ENCODE measurements around the gene GLP1R. TPM values are rescaled to one million over a fixed set of nuclear protein-coding genes. Genes with fewer than 3 reads are reported as not detected.

GLP1R gene
- total RNA-seq, 1 donor from 2014 or later: not detected

DNA sequence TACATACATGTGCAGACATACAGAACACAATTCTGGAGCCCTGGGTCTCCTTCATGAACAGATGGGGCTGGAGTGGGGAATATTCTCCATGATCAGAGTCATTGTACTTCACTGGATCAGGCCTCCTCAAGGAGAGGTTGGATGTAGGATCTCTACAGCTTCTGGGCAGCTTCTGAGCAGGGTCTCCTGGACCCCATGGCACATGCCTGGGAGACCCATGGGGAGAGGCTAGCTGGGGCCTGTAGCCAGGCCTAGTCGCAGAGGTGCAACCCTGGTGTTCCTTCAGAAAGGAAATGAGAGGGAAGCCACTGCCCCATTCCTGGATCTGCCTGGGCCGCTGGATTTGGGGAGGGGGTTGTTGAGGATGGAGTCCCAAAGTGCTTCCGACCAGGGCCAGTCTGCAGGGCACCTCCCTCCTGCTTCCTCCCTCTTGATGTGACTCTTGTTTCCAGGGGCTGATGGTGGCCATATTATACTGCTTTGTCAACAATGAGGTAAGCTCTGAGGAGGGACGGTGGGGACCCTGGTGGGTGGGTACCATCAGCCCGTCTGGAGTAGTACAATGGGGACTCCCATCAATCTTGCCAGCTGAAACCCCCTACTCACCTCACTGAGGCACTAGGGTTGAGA lies 31.8 kb downstream of the GLP1R start:
- intact Hi-C loops (cut with micrococcal nuclease): no loop called here
- ChIA-PET CTCF (no interaction called here), POLR2A (no interaction called here)
- Mint-ChIP-seq H3K36me3 (ENCODE audit: low read depth) (no peaks in the 10 kb centered on the region), H3K27me3 (peaks cover 11% of the 10 kb centered on the region), H3K9me3 (no peaks in the 10 kb centered on the region), H3K27ac (no peak overlapping the region), H3K4me1 (no peaks in the 10 kb centered on the region), H3K4me3 (no peak overlapping the region)
- DNase-seq (no peak), ATAC-seq (ENCODE audit: low read depth) (no peak)
- no peak for TF ChIP-seq CTCF (IDR thresholded peaks at IDR 0.05)

GRCh38 chr6:39082310-39082709 lies 33.7 kb downstream of the GLP1R start:
- no peak for TF ChIP-seq CTCF (IDR thresholded peaks at IDR 0.05)
- intact Hi-C loops (cut with micrococcal nuclease): no loop called here

DNA sequence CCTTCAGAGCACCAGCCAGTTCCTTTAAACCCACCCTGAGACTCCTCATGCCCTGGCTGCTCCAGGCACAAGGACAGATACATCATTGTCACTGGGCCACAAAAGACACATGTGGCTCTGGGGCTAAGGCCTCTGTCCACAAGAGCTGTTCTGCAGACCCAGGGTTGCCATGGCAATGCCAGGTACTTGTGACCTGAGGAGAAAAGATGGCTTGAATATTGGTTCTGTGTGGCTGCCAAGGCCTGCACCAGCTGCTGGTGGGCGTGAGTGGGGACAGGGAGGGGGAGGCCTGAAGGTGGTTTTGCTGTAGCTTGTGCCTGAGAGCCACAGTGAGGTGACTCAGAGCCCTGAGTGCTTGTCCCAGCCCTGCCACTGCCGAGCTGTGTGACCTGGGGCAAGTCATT lies 34.7 kb downstream of the GLP1R start:
- Mint-ChIP-seq H3K4me1 (no peaks in the 10 kb centered on the region), H3K27me3 (peaks cover 34% of the 10 kb centered on the region), H3K9me3 (no peaks in the 10 kb centered on the region), H3K36me3 (ENCODE audit: low read depth) (no peaks in the 10 kb centered on the region), H3K27ac (no peak overlapping the region), H3K4me3 (no peak overlapping the region)
- ChIA-PET CTCF (no interaction called here), POLR2A (no interaction called here)
- ATAC-seq (ENCODE audit: low read depth) (no peak), DNase-seq (no peak)
- intact Hi-C loops (cut with micrococcal nuclease): no loop called here
- TF ChIP-seq CTCF (IDR thresholded peaks at IDR 0.05): no peak

More at GRCh38 chr6:39082310-39082709, 33.7 kb downstream of the GLP1R start:
- ChIA-PET POLR2A (no interaction called here), CTCF (no interaction called here)
- ATAC-seq (ENCODE audit: low read depth) (no peak), DNase-seq (no peak)
- Mint-ChIP-seq H3K36me3 (ENCODE audit: low read depth) (no peaks in the 10 kb centered on the region), H3K9me3 (no peaks in the 10 kb centered on the region), H3K27ac (no peak overlapping the region), H3K4me3 (no peak overlapping the region), H3K4me1 (no peaks in the 10 kb centered on the region), H3K27me3 (peaks cover 27% of the 10 kb centered on the region)

DNA sequence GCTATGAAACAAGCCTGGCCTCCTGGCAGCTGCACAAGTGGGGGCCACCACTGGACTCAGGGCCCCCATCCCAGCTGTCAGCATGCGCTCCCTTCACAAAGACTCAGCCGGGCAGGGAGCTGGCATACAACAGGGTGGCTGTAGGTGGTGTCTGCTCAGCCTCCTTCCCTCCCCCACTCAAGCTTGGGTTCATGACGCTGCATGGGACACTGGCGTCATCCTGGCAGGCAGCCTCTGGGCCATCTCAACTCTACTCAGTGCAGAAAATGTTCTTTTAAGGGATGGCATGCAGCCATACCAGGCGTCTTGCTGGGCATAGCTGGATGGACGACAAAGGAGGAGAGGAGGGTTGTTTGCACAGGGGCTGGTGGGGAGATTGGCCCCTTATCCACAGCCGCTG lies 35.9 kb downstream of the GLP1R start:
- Mint-ChIP-seq H3K4me1 (no peaks in the 10 kb centered on the region), H3K9me3 (no peaks in the 10 kb centered on the region), H3K27ac (no peak overlapping the region), H3K4me3 (no peak overlapping the region), H3K27me3 (peaks cover 40% of the 10 kb centered on the region), H3K36me3 (ENCODE audit: low read depth) (no peaks in the 10 kb centered on the region)
- ATAC-seq (ENCODE audit: low read depth) (no peak), DNase-seq (no peak)
- intact Hi-C loops (cut with micrococcal nuclease): no loop called here
- ChIA-PET POLR2A (no interaction called here), CTCF (no interaction called here)
- no peak for TF ChIP-seq CTCF (IDR thresholded peaks at IDR 0.05)

DNA sequence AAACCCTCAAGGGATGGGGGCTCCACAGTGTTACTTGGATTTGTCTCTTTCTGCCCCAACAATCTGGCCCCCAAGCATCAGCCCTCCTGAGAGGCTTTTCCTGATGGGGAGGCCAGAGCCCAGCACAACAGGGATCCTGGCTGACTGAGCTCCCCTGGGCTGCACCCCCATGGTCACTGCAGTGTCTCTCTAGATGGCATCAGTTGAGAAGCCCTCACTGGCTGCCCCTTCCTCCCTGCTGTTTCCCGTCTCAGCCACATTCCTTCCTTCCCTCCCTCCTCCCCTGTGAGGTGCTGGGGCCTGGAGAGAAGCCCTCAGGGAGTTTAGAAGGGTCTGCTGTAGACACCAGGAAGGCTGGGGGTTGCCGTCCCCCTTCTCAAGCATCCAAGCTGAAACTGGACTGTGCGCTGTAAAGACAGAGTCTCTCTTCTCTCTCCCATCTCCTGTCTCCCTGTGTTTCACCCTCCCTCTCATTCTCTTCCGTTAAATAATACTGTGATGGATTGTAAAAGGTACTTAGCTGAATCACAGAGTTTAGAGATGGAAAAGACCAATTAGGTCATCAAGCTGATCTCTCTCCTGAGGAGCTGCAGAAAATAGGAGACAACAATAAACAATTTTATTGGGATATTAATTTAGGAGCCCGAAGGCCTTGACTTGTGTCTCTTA lies 36.7 kb downstream of the GLP1R start:
- H3K27me3 Mint-ChIP-seq: peaks cover 46% of the 10 kb centered on the region
- H3K4me3 Mint-ChIP-seq: no peak overlapping the region
- H3K36me3 Mint-ChIP-seq (ENCODE audit: low read depth): no peaks in the 10 kb centered on the region
- no peak overlapping the region for H3K27ac Mint-ChIP-seq
- no peaks in the 10 kb centered on the region for H3K9me3 Mint-ChIP-seq
- intact Hi-C loops (cut with micrococcal nuclease): no loop called here
- ChIA-PET POLR2A (no interaction called here), CTCF (no interaction called here)
- TF ChIP-seq CTCF (IDR thresholded peaks at IDR 0.05): no peak
- DNase-seq: no peak
- ATAC-seq (ENCODE audit: low read depth): no peak
- H3K4me1 Mint-ChIP-seq: no peaks in the 10 kb centered on the region
